ENCODE measurements around the gene PHF23.

PHF23 gene

DNA sequence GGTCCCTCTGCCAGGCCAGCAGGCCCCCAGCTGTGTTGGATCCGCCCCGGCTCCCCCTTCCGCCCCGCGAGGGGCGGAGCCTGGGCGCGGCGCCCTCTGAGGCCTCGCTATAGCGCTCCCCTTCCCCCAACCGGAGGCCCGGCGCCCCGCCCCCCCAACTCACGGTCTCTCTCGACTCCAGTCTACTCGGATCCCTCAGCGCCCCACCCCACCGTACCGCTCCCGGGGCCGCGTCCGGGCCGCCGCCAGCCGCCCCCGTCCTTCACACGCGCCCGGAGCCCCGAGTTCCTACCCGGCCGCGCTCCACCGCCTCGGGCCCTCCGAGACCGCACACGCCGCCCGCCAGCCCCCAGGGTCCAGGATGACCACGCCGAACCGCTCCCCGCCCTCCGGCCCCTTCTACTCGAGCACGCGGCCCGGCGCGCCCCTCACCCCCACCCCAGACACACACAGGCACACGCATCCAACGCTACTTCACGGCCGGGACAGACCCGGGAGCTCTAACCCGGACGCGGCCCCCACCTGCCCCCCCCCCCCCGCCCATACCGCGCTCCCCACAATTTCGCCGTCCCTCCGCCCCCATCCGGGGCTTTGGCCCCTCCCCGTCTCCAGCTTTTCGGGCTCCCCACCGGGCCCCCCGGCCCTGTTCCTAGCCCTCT lies 1.4 kb downstream of the PHF23 start:
- no peak for FAIRE-seq

DNA sequence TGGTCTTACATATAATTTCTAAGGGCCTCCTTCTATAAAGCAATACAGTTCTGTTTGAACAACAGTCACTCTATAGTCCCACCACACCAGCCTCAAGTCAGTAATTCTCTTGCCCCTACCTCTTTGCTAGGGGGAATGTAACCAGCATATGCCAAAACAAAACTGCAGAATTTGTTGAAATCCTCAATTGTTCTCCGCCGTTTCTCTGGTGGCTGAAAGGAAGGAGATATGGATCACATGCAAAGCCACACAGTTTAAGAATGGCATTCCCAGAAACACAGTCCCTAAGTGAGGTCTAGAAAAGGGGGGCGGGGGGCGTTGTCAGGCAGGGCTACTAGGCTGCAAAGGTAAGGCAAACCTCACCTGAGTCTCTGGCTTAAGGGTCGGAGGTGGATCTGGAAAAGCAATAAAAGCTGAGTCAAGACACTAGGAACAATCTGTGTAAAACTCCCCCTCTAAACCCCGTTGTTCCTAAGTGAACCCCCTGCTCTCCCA lies 1.9 kb downstream of the PHF23 start:
- FAIRE-seq: no peak

DNA sequence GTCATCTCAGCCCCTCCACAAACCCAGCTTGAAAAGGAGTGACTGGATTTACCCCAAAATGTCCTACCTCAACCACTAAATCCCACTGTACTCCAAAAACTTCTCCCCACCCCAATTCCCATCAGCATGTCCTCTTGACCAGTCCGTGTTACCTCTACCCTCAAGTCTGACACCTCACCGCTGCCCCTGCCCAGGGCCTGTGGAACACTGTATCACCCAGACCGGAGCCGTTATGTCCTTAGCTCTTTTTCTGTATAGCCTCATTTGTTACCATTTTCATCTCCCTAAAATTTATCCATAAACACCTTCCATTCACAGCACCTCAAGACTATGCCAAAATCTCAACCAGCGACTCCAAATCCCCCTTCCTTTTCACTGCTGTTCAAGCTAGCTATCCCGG lies 2.4 kb downstream of the PHF23 start:
- FAIRE-seq: no peak

DNA sequence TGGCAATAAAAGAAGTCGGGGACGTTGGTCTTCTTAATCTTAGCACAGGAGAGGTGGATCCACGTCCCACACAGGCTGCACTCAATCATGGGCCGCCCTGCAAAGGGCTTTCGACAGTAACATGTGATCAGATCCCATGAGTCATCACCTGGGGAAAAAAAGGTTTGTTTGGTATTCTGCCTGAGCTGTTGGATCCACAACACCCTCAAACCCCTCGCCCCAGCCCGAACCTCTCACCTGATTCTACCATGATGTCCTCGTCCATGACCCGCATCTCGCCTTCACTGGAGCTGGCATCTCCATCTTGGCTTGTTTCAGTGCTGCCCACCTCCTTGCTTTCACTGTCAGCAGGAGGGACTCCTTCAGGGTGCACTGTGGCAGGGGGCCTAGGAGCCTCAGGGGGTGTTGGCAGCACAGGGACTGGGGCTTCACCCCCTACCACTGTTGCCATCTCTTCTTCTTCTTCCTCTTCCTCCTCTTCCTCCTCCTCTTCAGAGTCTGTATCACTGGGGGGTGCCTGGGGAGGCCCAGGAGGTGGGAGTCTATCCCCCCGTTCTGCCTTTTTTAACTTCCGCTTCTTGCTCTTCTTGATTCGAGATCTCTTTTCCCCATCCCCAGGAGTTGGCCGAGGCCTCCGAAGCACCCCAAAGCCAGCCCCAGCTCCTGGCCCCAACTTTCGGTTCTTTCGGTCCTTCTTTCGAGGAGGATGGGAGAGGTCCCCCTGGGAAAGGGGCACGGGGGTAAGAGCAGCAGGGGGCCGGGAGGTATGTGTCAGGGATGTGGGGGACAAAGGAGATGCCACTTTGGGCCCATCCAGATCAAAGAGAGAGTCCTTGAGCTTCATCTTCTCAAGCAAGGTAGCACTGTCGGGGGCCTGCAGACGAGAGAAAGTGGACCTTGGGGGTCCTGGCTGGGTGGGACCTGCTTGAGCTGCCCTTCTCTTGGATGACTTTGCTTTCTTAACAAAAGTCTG lies 3.3 kb downstream of the PHF23 start:
- no peak for FAIRE-seq

DNA sequence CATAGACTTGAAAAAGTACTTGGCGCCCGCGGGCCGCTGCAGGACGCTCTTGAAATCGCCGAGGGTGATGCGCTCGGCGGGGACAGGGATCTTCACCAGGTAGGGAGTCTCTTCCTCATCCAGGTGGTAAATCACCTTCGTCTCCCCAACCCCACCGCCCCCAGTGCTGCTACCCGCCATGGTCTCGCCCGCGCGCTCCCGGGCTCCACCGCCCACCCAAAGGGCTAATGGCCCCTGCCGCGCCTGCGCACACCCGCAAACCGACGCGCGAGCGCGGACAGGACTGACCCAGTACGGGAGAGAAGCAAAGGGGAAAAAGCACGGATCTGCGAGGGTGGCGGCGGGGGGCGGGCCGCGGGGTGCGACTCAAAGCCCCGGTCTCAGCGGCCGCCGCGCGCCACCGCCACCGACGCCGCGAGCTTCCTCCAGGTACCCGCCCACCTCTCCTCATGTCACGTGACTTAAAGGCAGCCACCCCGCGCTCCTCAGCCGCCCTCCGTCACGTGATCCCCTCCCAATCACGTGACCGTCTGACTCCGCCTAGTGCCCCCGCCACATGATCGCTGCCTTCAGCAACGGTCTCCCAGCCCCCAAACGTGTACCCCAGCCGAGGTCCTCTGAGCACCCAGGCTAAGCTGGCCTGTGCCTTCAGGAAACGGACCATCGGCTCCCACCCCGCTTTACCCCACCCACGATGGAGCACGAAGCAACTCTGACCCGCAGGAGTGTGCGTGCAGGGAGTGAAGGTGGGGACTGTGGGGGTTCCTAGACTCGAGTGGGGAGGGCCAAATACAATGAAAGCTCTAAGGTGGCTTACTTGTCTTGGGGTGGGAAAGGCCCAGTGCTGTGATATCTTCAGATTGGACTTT lies 4.9 kb downstream of the PHF23 start, which contains the start of gene DVL2:
Gene DVL2, minus strand, starts transcription at position 435 of the 869 bp plus-strand sequence. Its CDS starts 255 bp downstream, at position 180.
- peak; percentile 89 for FAIRE-seq

DNA sequence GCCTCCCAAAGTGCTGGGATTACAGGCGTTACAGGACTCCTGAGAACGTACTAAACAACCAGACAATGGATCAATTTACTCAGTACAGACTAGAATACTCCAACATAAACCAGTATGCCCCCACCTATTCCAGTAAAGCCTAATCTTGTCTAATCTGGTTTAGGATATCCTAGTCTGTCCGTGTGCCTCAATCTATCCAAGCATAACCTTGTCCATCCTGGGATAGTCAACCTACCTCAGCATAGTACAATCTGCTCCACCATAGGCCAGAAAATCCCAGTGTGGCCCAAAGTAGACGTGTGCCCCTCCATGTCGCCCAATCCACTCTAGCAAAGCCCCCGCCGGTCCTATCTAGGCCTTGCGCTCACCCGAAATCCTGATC lies 5.6 kb downstream of the PHF23 start:
- no peak for FAIRE-seq

DNA sequence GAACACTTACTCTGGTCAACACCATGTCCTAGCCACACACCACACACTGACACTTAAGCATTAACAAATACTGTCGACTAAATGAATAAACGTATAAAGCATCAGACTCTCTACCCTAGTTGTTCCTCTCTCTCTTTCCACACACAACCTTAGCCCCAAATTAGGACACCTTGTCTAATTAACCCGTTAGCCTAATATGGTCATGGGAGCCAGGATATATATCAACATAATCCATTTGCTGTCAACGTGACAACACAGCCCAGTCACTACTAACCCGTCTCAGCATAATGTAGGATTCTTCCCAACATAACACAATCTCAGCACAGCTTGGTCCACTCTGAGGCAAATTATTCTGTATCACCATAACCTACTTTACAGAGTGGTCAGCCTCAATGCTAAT lies 7.1 kb downstream of the PHF23 start:
- FAIRE-seq: no peak

DNA sequence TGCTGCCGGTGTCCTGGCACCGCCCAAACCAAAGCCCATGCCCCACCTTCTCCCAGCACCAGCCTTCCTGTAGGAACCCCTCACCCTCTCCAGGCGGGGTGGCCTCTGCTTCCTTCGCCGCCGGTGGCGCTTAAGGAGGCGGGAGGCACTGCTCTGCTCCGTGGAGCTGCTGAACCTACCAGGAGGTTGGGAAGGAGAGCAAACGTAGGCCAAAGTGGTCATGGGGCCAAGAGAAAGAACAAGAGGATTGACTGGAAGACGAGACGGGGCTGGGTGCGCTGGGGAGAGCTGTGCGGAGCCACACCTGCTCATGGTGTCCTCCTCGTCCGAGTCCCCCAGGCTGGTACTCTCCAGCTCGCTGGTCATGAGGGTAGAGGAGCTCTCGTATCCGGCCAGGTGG lies 9.8 kb downstream of the PHF23 start:
- no peak for FAIRE-seq

DNA sequence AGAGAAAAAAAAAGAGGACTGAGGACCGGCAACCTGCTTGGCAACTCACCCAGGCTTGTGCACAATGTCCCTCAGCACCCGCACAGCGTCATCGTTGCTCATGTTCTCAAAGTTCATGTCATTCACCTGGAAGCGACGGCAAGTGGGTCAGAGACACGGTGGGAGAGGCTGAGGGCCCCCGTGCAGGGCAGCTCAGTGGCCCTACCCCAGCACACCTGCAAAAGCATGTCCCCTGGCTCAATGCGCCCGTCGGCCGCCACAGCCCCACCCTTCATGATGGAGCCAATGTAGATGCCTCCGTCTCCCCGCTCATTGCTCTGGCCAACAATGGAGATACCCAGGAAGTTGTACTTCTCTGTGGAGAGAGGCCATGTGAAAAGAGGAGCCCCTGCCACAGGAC lies 10.3 kb downstream of the PHF23 start:
- no peak for FAIRE-seq

DNA sequence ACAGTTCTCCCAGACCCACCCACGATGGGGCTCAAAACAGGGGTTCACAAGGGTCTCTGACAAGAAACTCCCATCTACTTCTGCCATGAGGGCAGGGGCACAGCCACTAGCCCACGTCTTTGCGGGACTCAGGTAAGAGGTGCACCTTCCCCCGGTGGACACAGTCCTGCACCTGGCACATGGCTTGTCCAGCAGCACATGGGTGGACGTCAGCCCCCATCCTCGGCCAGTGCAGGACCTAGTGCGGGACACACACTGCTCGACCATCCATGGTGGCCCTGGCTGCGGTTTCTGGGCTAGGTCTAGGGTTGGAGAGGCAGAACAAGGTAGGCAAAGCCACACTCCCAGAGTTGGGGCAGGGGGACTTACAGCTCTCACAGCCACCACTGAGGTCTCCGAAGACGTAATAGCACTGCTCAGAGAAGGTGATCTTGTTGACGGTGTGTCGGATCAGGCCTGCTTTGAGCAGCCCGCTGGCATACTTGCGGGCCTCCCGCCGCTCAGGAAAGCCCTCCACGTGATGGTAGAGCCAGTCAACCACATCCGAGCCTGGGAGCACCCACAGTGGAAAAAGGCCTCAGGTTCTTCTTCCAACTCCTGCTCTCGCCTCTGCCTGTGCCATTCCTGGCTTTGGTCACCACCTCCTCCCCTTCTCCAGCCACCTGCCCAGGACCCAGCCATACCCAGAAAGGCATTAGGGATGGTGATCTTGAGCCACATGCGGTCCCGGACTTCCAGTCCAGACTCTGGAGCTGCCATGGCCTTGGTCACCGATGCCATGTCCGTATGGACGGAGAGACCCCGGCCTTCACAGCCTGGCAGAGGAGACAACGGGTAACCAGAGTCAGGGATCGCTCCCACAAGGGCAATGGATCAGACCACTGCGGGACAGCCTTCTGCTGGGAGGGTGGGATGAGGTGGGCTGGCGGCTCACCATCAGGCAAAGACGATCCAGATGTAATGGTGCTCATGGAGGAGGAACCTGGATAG lies 12.2 kb downstream of the PHF23 start:
- FAIRE-seq: no peak

DNA sequence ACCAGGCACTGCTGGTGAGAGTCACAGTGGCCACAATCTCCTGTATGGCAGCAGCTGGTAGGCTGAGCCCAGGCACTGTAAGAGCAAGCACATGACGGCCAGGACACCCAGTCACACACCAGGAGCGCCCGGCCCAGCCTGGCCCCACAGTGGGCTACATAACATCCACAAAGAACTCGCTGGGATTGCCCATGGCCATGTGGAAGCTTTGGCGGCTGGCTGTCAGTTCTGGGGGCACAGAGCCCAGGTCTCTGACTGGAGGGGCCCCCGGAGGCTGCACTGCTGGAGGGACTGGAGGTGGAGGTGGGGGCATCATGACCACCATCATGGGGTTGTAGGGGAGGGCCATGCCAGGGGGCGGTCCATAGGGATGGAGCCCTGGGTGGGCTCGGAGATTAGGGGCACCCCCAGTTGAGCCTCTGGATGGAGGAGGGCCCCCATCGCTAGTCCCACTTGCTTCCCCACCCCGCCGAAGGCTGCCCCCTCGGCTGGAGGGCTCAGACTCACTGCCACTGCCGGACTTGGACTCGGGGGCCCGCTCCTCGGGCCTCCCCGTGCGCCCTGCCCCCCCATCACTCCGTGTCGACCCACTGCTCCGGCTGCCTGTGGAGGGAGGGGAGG lies 13.4 kb downstream of the PHF23 start:
- FAIRE-seq: no peak

DNA sequence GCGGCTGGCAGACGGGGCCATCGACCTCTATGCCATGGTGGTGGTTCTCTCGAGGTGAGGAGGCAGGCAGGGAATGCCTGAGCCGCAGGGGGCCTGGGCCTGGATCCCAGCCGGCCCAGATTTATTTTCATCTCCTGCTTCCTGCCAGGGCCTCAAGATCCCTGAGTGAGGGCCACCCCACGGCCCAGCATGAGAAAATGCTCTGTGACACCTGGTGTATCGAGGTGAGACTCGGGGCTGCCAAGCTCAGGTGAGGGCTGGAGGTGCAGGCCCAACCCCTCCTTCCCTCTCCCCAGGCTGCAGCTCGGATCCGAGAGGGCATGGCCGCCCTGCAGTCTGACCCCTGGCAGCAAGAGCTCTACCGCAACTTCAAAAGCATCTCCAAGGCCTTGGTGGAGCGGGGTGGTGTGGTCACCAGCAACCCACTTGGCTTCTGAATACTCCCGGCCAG lies 14.6 kb downstream of the PHF23 start:
- no peak for FAIRE-seq

DNA sequence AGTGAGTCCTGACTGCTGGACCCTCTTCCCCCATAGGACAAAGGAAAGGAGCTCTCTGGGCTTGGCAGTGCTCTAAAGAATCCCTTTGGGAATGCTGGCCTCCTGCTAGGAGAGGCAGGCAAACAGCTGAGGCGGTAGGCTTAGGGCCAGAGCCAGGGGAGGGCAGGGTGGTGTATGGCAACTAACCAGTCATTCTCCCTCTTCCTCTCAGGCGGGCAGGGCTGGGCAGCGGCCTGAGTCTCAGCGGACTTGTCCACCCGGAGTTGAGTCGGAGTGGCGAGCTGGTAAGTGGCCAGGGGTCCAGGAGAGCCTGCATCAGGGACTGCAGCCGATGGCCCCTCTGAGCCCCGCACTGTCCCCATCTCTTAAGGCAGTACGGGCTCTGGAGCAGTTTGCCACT lies 15.1 kb downstream of the PHF23 start:
- no peak for FAIRE-seq

DNA sequence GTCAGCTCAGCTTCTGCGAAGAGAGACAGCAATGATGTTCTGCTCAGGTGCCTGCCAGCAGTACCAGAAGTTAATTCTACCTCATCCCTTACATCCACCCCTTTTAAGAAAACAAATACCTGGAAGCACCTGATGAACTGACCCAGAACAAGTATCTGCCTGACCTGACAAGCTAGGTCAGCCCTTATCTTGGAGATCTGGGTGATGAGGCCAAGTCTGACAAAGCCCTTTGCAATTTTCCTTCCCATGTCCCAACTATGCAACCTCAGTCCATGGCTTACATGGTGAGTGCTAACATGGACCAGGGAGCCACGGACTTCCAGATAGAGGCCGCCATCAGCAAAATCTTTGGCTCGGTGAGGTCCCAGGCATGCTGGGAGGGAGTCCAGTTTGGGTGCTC lies 15.9 kb downstream of the PHF23 start:
- no peak for FAIRE-seq

DNA sequence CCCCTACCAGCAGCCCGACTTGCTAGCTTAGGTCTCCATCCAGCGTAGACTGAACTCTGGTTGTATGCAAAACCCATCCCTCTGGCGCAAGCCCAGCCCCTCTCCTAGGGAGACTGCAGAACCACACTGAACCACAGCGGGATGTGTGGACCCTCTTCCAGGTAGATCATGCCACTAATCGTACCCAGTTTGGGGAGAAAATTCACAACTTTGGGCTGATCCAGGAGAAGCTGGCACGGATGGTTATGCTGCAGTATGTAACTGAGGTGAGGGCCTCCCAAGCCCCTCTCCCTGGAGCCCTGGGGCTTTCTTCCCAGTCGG lies 16.3 kb downstream of the PHF23 start:
- FAIRE-seq: no peak

DNA sequence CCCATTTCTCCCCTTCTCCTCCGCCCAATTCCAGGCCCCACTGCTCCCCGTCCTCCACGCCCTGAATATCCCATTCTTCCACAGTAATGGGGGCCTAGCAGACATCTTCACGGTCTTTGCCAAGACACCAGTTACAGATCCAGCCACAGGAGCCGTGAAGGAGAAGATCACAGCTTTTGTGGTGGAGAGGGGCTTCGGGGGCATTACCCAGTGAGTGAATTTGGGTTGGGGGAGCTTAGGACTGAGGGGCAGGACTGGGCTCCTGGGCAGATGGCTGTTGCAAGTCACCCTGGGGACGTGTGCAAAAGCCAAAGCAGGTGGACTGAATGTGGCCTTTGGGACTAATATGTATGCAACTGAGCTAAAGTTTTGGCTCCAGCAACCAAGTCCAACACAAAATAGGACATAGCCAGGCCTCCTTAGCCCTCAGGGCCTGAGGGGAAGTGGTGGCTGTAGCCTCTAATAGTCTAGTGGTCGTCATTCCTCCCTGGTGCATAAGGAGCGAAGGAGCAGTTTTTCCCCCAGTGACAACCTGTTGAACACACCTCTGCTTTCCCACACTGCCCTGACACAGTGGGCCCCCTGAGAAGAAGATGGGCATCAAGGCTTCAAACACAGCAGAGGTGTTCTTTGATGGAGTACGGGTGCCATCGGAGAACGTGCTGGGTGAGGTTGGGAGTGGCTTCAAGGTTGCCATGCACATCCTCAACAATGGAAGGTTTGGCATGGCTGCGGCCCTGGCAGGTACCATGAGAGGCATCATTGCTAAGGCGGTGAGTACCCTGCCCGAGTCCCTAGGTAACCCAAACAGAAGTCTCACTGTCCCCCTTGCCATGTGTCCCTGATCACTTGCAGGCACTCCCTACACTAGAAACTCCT lies 16.9 kb downstream of the PHF23 start:
- FAIRE-seq: no peak

DNA sequence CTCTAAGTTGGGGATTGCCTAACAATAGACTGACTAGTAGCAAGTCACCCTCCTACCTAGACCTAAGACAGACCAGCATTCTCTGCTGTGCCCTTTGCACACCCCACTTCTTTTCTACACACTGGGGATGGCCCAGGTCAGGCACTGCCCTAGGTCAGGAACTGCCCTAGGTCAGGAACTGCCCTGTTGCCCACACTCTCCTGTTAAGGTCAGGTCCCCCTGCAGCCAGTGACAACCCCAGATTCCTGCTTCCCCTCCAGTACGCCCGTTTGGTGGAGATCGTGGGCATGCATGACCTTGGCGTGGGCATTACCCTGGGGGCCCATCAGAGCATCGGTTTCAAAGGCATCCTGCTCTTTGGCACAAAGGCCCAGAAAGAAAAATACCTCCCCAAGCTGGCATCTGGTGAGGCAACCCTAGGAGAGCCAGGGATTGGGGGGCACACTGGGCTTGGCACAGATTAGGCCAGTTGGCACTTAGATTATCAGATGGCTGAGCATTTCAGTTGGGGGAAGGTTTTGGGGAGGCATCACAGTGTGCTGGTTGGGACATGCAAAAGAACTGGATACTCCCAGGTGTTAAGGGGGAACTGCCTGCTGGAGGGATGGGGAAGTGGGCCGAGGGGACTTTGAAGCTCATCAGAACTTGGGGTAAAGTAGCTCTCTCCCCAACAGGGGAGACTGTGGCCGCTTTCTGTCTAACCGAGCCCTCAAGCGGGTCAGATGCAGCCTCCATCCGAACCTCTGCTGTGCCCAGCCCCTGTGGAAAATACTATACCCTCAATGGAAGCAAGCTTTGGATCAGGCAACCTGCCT lies 17.8 kb downstream of the PHF23 start:
- FAIRE-seq: no peak

DNA sequence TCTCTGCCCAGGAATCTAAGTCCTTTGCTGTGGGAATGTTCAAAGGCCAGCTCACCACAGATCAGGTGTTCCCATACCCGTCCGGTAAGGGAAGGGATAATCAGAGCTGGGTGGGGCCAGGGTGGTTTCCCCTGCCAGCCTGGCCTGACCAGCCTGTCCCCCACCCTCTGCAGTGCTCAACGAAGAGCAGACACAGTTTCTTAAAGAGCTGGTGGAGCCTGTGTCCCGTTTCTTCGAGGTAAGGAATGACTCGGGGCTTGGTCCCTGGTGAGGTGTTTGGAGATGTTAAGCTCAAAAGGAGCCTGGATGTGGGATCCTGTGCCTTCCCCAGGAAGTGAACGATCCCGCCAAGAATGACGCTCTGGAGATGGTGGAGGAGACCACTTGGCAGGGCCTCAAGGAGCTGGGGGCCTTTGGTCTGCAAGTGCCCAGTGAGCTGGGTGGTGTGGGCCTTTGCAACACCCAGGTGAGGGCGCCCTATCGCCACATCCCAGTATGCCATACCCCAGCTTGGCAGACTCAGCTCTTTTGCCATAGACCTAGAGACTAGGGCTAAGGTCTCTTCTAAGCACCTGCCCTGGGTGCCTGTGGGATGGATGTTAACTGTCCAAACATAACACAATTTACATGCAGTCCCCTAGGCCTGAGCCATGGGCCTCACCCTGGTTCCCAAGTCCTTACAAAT lies 18.5 kb downstream of the PHF23 start:
- peak; percentile 19 for FAIRE-seq

Measured in G401.6 (cell line).